Activated T-helper 1 cell treated with anti-CD3 and anti-CD28 coated beads, Interleukin-12 subunit alpha, Interleukin-12 subunit beta, Interleukin-2, Interleukin-4 antibody, amounts not matched to agents 30 ng/mL and 10 ng/mL and 1 ng/mL, durations not matched to agents 14 hours and 24 hours and 36 hours (primary cell): ENCODE measurements around the gene RBPJ. TPM values are rescaled to one million over a fixed set of nuclear protein-coding genes. Genes with fewer than 3 reads are reported as not detected.

Experiments used
- total RNA-seq: library from RNA; stranded (reverse); gene quantifications from 2 replicates; pipeline ENCODE4 v1.2.3, GENCODE V29; 2022

RBPJ gene
- total RNA-seq, 1 donor from 2014 or later: 455 TPM

Other genes with a start within 250 kb of the RBPJ start
- gene CCKAR, start 169.5 kb downstream of the RBPJ start, total RNA-seq: not detected in 2 replicates